ENCODE results near the gene RGS9.

DNA sequence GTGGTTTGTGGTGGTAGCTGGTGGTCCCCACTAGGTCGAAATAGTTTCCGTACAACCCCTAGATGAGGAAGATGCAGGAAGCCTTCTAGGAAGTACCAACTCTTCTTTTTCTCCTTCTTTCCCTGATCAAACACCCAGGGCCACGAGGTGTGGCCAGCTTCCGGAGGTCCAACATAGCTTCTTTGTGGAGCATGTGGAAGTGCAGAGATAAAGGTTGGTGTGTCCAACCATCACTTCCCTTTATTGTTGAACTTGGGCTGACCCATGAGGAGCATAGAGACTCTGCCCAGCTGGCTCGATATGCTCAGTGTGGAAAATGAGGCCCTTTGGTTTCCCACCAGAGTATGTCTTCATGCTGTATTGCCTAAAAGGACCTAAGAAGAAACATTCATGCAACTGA lies 6.3 kb upstream of the RGS9 start:
- TF ChIP-seq POLR2A (IDR thresholded peaks at IDR 0.05; ENCODE audit: low read length) (no peak), GATA1 (IDR thresholded peaks at IDR 0.05; ENCODE audit: low read depth, low read length) (no peak)

Data from erythroblast (primary cell).